Hepatocyte (in vitro differentiated cells): ENCODE data around the gene GPR35. TPM values are rescaled to one million over a fixed set of nuclear protein-coding genes. Genes with fewer than 3 reads are reported as not detected.
A peak's percentile ranks its signal among the peaks of the same experiment; 100 is the strongest.

Experiments
- DNase-seq: peaks from one replicate; pipeline ENCODE4 v3.0.0-alpha.2; 2016; ENCODE audit warnings: low spot score
- H2AFZ ChIP-seq: fragments of 200-600 bp; sonication (generic); 2 replicates; pipeline ENCODE4 v1.6.0; 2016; ENCODE audit warnings: antibody characterized with exemption, mild to moderate bottlenecking
- H3K27ac ChIP-seq: fragments of 200-600 bp; sonication (generic); 2 replicates; pipeline ENCODE4 v1.5.1; 2016; ENCODE audit warnings: mild to moderate bottlenecking
- H3K27me3 ChIP-seq: fragments of 200-600 bp; sonication (generic); 2 replicates; pipeline ENCODE4 v1.6.1; 2016
- H3K36me3 ChIP-seq: fragments of 200-600 bp; sonication (generic); replicated peaks from 2 replicates; pipeline ENCODE4 v1.5.1; 2016; ENCODE audit warnings: low read depth; ENCODE audit not compliant: insufficient read depth
- H3K4me1 ChIP-seq: fragments of 200-600 bp; sonication (generic); 2 replicates; pipeline ENCODE4 v1.5.1; 2016; ENCODE audit warnings: mild to moderate bottlenecking, moderate library complexity; ENCODE audit not compliant: insufficient read depth
- H3K4me2 ChIP-seq: fragments of 200-600 bp; sonication (generic); 2 replicates; pipeline ENCODE4 v1.6.0; 2016
- H3K4me3 ChIP-seq: fragments of 200-600 bp; sonication (generic); 2 replicates; pipeline ENCODE4 v1.5.1; 2016; ENCODE audit warnings: mild to moderate bottlenecking
- H3K79me2 ChIP-seq: fragments of 200-600 bp; sonication (generic); 2 replicates; pipeline ENCODE4 v1.6.0; 2017; ENCODE audit warnings: mild to moderate bottlenecking
- H3K9me2 ChIP-seq: fragments of 200-600 bp; sonication (generic); replicated peaks from 2 replicates; pipeline ENCODE4 v1.6.0; 2017; ENCODE audit warnings: mild to moderate bottlenecking; ENCODE audit not compliant: insufficient read depth
- H3K9me3 ChIP-seq: fragments of 200-600 bp; sonication (generic); 2 replicates; pipeline ENCODE4 v1.5.1; 2016; ENCODE audit warnings: low read depth, mild to moderate bottlenecking
- H4K20me1 ChIP-seq: fragments of 200-600 bp; sonication (generic); 2 replicates; pipeline ENCODE4 v1.6.0; 2016; ENCODE audit warnings: mild to moderate bottlenecking; ENCODE audit not compliant: insufficient read depth, poor library complexity, severe bottlenecking
- EZH2 ChIP-seq: fragments of 200-600 bp; sonication (generic); IDR thresholded peaks from 2 replicates; pipeline ENCODE4 v1.6.1; 2016; ENCODE audit warnings: antibody characterized with exemption, mild to moderate bottlenecking, borderline replicate concordance
- EZH2phosphoT487 ChIP-seq: fragments of 200-600 bp; sonication (generic); IDR thresholded peaks from one replicate; pipeline ENCODE4 v1.6.1; 2018; ENCODE audit warnings: antibody characterized with exemption, mild to moderate bottlenecking, low read depth, moderate library complexity; ENCODE audit not compliant: unreplicated experiment, severe bottlenecking
- WGBS: methylation state at CpG from one replicate; pipeline ENCODE4 v1.1.6; 2016; ENCODE audit warnings: low lambda C conversion rate; ENCODE audit errors: missing lambda C conversion rate; 5-methylcytosine and 5-hydroxymethylcytosine counted together
- polyA plus RNA-seq: library from polyadenylated mRNA; unstranded; fragments of >200 nt; fragmentation: Nextera tagmentation; extraction: Ambion mirVana; gene quantifications from 2 replicates; pipeline ENCODE4 v1.2.1, GENCODE V29; 2016
- total RNA-seq: library from RNA; depleted of rRNA; stranded (reverse); fragments of >200 nt; gene quantifications from 2 replicates; pipeline ENCODE4 v1.2.3, GENCODE V29; 2014
- TF ChIP-seq, protein P1 (sequence below): fragments of 200-600 bp; sonication (generic); IDR thresholded peaks from 2 replicates; pipeline ENCODE4 v1.5.1; 2016; ENCODE audit warnings: antibody characterized with exemption, mild to moderate bottlenecking; ENCODE audit not compliant: poor library complexity

Gene GPR35
- total and polyA plus RNA-seq, 2 experiments from 2014 or later: 10.5 to 14.7 TPM

DNA sequence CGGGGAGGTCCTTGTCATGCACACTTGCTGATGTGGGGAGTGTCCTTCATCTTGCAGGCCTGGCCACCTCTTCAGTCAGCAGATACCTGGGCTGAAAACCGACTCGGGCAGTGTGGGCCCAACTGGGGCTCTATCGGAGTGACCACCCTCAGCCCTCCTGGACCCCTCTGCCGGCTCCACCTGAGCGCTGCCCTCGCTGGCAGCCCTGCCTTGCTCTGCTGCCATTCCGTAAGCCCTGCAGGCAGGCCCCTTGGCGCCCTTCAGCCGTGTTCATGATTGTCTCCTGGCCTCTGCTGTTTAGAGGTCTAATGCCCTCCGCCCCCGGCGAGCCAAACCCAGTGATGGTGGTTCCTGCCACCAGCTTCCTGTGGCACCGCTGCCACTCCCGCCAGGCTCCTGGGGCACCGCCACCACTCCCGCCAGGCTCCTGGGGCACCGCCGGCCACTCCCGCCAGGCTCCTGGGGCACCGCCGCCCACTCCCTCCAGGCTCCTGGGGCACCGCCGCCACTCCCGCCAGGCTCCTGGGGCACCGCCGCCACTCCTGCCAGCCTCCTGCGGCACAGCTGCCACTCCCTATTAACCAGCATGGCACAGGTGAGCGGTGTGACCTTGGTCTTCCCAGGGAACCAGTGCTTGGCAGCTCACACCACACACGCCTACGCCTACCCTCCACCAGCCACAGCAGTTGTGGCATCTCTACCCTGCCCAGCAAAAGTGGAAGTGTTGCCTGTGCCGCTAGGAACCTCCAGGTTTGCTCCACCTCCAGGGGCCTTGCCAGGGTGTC is 22.8 kb upstream of the GPR35 start:
- Histone ChIP-seq H3K4me3 (no peak overlapping the region), H3K9me2 (no peaks in the 10 kb centered on the region), H3K4me2 (no peak overlapping the region), H3K4me1 (peaks cover 12% of the 10 kb centered on the region), H3K9me3 (no peaks in the 10 kb centered on the region), H4K20me1 (no peaks in the 10 kb centered on the region), H3K36me3 (no peaks in the 10 kb centered on the region), H3K79me2 (peaks cover 3% of the 10 kb centered on the region), H2AFZ (no peak overlapping the region), H3K27me3 (no peaks in the 10 kb centered on the region), H3K27ac (no peak overlapping the region)
- TF ChIP-seq, protein P1, sequence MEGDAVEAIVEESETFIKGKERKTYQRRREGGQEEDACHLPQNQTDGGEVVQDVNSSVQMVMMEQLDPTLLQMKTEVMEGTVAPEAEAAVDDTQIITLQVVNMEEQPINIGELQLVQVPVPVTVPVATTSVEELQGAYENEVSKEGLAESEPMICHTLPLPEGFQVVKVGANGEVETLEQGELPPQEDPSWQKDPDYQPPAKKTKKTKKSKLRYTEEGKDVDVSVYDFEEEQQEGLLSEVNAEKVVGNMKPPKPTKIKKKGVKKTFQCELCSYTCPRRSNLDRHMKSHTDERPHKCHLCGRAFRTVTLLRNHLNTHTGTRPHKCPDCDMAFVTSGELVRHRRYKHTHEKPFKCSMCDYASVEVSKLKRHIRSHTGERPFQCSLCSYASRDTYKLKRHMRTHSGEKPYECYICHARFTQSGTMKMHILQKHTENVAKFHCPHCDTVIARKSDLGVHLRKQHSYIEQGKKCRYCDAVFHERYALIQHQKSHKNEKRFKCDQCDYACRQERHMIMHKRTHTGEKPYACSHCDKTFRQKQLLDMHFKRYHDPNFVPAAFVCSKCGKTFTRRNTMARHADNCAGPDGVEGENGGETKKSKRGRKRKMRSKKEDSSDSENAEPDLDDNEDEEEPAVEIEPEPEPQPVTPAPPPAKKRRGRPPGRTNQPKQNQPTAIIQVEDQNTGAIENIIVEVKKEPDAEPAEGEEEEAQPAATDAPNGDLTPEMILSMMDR: no peak
- TF ChIP-seq EZH2: no peak
- no peak for TF ChIP-seq EZH2phosphoT487
- WGBS: 97% methylated on average over 24 of the region's 32 CpGs
- DNase-seq: no peak

DNA sequence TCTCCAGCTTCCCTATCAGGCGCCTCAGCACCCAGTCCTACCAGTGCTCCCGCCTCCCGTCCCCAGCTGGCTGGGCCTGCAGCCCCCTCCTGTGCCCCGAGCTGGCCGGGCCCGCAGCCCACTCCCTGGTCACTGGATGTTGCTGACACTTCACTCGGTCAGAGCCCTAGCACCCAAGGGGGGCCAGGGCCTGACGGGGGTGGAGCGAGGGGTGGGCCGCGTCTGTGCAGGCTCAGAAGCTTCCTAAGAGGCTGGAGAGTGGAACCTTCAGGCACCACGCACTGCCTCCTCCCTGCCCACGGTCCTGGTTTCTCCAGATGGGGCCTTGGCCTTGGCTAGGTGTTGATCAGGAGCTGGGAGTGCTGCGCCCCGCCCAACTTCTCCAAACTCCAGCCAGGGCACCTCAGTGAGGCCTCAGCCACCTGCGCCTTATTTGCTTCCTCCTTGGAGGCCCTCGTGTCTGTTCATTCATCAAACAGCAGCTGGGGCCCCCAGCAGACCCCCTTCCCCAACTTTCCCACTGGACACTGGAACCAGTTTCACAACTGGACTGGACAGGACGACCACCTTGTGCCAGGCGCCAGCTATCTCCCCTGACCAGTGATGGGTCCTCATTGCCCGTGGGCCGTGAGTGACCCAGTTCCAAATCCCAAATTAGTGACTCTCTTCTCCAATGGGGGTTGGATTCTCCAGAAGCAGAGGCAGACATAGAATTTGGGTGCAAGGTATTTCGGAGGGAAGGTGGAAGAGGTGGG is 22.0 kb upstream of the GPR35 start:
- H3K36me3 ChIP-seq: no peaks in the 10 kb centered on the region
- no peak overlapping the region for H3K4me2 ChIP-seq
- H3K27ac ChIP-seq: no peak overlapping the region
- no peak overlapping the region for H2AFZ ChIP-seq
- H3K79me2 ChIP-seq: peaks cover 6% of the 10 kb centered on the region
- no peaks in the 10 kb centered on the region for H3K9me3 ChIP-seq
- 95% methylated on average over 22 of the region's 22 CpGs for WGBS
- no peak overlapping the region for H3K4me3 ChIP-seq
- H3K27me3 ChIP-seq: no peaks in the 10 kb centered on the region
- TF ChIP-seq EZH2phosphoT487 (no peak), EZH2 (no peak)
- TF ChIP-seq, protein P1: no peak
- H4K20me1 ChIP-seq: no peaks in the 10 kb centered on the region
- DNase-seq: no peak
- H3K4me1 ChIP-seq: peaks cover 12% of the 10 kb centered on the region
- H3K9me2 ChIP-seq: no peaks in the 10 kb centered on the region

DNA sequence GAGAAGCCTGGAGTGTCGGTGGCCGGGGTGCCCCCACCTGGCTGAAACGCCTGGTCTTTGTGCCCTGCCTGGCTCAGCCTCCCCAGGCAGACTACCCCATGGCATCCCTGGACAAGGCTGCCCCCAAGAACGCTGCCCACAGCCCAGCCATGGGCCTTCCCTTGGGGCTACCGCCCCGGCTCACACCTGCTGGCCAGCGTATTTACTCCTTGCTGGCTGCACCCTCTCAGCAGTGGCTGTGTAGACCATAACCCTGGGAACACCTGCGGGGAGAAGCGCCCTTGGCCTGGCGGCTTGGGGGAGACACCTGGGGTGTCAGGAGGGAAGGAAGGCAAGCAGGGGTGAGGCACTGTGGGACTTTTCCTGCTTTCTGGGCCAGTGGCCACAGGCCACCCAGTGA is 21.4 kb upstream of the GPR35 start:
- Histone ChIP-seq H3K27ac (peak overlapping the region; percentile 82), H3K36me3 (no peaks in the 10 kb centered on the region)

More for the DNA sequence above, 21.4 kb upstream of the GPR35 start:
- no peak for DNase-seq
- H3K9me2 ChIP-seq: no peaks in the 10 kb centered on the region
- H3K4me2 ChIP-seq: no peak overlapping the region
- TF ChIP-seq EZH2phosphoT487 (no peak), EZH2 (no peak)
- TF ChIP-seq, protein P1: no peak
- peaks cover 12% of the 10 kb centered on the region for H3K4me1 ChIP-seq
- H3K79me2 ChIP-seq: peaks cover 10% of the 10 kb centered on the region
- WGBS: 97% methylated on average over 10 of the region's 10 CpGs
- no peaks in the 10 kb centered on the region for H4K20me1 ChIP-seq
- no peaks in the 10 kb centered on the region for H3K27me3 ChIP-seq
- no peak overlapping the region for H2AFZ ChIP-seq
- H3K9me3 ChIP-seq: no peaks in the 10 kb centered on the region
- no peak overlapping the region for H3K4me3 ChIP-seq
